Dendritic cell treated with granulocyte-macrophage colony-stimulating factor and Interleukin-4, amounts not matched to agents 40 ng/mL and 50 ng/mL, for 4 days (primary cell): ENCODE measurements around the gene VPS37D.
"Not testable (repeated sequence)": the region's sequence is repeated elsewhere in the genome, so short reads cannot be mapped to it uniquely, and the experiment has no call there.

Experiments
- H3K27ac Mint-ChIP-seq: one replicate; pipeline ENCODE4 v1.8.0; 2022; ENCODE audit warnings: mild to moderate bottlenecking, mixed read lengths
- H3K27me3 Mint-ChIP-seq: one replicate; pipeline ENCODE4 v1.8.0; 2022; ENCODE audit warnings: mild to moderate bottlenecking, mixed read lengths
- H3K36me3 Mint-ChIP-seq: one replicate; pipeline ENCODE4 v1.8.0; 2022; ENCODE audit warnings: low read depth, mixed read lengths
- H3K4me1 Mint-ChIP-seq: one replicate; pipeline ENCODE4 v1.8.0; 2022; ENCODE audit warnings: low read depth, mixed read lengths
- H3K4me3 Mint-ChIP-seq: one replicate; pipeline ENCODE4 v1.8.0; 2022; ENCODE audit warnings: mild to moderate bottlenecking, moderate library complexity, mixed read lengths
- H3K9me3 Mint-ChIP-seq: one replicate; pipeline ENCODE4 v1.8.0; 2022; ENCODE audit warnings: mixed read lengths
- intact Hi-C: fragments of 100-400 bp; cut with micrococcal nuclease; formaldehyde crosslinking; loops from one replicate; pipeline ENCODE4 v1.15.0; 2022

Gene VPS37D

DNA sequence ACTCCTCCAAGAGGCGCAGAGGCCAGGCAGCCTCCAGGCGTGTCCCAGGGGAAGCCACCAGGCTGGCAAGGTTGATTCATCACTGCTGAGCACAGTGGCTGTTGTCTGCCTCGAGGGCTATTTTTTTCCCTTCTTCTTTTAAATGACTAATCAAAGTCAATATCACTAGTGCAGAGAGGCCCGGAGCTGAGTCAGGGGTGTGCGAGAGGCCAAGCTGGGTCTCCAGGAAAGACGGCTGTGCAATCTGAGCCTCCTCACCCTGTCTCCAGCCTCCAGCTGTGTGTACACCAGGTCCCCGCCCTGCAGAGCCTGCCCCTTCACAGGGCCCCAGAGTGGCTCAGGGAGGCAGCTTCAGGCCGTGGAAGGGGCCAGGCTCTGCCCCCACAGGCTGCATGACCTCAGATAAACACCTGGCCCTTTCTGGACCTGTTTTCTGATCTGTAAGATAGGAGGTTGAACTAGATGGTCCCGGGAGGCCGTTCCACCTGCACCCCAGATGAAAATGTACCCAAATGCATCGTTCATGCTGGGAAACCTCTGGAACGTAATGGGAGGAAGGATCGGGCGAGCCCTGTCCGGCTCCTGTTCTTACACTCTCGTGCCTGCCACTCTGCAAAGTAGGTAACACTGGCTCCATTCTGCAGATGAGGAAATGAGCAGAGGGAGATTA lies 48.2 kb downstream of the VPS37D start:
- H3K4me3 Mint-ChIP-seq: no peak overlapping the region
- peaks cover 90% of the 10 kb centered on the region for H3K27me3 Mint-ChIP-seq
- H3K36me3 Mint-ChIP-seq: no peaks in the 10 kb centered on the region
- peaks cover 50% of the 10 kb centered on the region for H3K4me1 Mint-ChIP-seq
- no peaks in the 10 kb centered on the region for H3K9me3 Mint-ChIP-seq
- intact Hi-C loops: loop anchor here (5.0 kb wide), 1 partner anchor 48 kb away; the partner anchor contains the start of gene VPS37D
- no peak overlapping the region for H3K27ac Mint-ChIP-seq

- peaks cover 90% of the 10 kb centered on the region for H3K27me3 Mint-ChIP-seq
- H3K36me3 Mint-ChIP-seq: no peaks in the 10 kb centered on the region
- H3K4me1 Mint-ChIP-seq: peaks cover 50% of the 10 kb centered on the region
- intact Hi-C loops: loop anchor here (5.0 kb wide), 1 partner anchor 49 kb away; the partner anchor contains the start of gene VPS37D
- H3K4me3 Mint-ChIP-seq: no peak overlapping the region
- H3K9me3 Mint-ChIP-seq: no peaks in the 10 kb centered on the region
- H3K27ac Mint-ChIP-seq: no peak overlapping the region
These were observed 48.8 kb downstream of the VPS37D start for GRCh38 chr7:73716318-73716890.

DNA sequence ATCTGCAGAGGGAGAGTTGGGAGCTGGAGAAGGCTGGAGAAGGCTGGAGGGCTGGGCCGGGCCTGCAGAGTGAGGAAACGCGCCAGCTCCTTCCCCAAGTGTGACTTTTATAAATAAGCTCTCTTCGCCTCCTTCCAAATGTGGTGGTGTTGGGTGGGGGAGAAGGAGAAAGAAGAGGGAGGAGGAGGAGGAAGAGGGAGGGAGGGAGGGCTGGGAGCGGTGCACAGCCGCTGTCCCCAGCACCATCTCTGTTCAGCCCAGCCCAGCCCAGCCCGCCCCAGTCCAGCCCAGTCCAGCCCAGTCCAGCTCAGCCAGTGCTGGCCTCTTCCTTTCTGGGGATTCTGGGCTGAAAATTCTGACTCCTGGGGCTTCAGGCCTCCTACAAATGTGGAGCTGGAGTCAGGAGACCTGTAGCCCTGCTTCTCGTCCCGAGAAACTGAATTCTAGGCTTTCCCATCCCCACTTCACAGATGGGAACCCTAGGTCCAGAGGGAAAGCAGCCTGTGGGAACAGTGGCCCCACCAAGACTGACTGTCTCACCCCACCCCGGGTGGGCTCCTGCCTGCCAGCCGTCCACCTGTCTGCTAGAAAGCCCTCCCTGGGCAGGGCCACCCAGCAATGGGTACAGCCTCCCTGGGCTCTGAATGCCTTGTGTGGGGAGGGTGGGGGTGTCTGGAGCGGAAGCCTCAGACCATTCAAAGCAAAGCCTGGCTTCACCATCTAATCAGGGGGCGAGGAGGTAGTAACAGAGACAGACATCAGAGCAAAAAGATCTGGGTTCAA lies 49.6 kb downstream of the VPS37D start:
- intact Hi-C loops: loop anchor here (5.0 kb wide), 1 partner anchor 50 kb away; the partner anchor contains the start of gene VPS37D
- peaks cover 89% of the 10 kb centered on the region for H3K27me3 Mint-ChIP-seq
- H3K27ac Mint-ChIP-seq: no peak overlapping the region
- peaks cover 50% of the 10 kb centered on the region for H3K4me1 Mint-ChIP-seq
- H3K9me3 Mint-ChIP-seq: no peaks in the 10 kb centered on the region
- no peak overlapping the region for H3K4me3 Mint-ChIP-seq
- no peaks in the 10 kb centered on the region for H3K36me3 Mint-ChIP-seq

- no peaks in the 10 kb centered on the region for H3K36me3 Mint-ChIP-seq
- intact Hi-C loops: loop anchor here (5.0 kb wide), 1 partner anchor 51 kb away; the partner anchor contains the start of gene VPS37D
- no peak overlapping the region for H3K27ac Mint-ChIP-seq
- H3K4me3 Mint-ChIP-seq: peak overlapping the region; percentile 17
- H3K4me1 Mint-ChIP-seq: peaks cover 43% of the 10 kb centered on the region
- H3K27me3 Mint-ChIP-seq: peaks cover 89% of the 10 kb centered on the region
- H3K9me3 Mint-ChIP-seq: no peaks in the 10 kb centered on the region
These were observed 50.4 kb downstream of the VPS37D start for GRCh38 chr7:73717991-73718405.

- Mint-ChIP-seq H3K4me3 (peak overlapping the region; percentile 52), H3K36me3 (no peaks in the 10 kb centered on the region), H3K27ac (no peak overlapping the region), H3K27me3 (peaks cover 88% of the 10 kb centered on the region), H3K9me3 (no peaks in the 10 kb centered on the region), H3K4me1 (peaks cover 41% of the 10 kb centered on the region)
- intact Hi-C loops: loop anchor here (5.0 kb wide), 1 partner anchor 51 kb away; the partner anchor contains the start of gene VPS37D
These were observed 50.8 kb downstream of the VPS37D start for GRCh38 chr7:73718438-73718881.

- Mint-ChIP-seq H3K9me3 (no peaks in the 10 kb centered on the region), H3K4me1 (peaks cover 41% of the 10 kb centered on the region), H3K27me3 (peaks cover 85% of the 10 kb centered on the region), H3K4me3 (peak within 1 kb of the TSS; percentile 73), H3K27ac (no peak within 1 kb of the TSS), H3K36me3 (no peaks in the 10 kb centered on the region)
- intact Hi-C loops: loop anchor here (1.0 to 5.0 kb wide), 2 partner anchors 36 to 52 kb away; partner anchors contain the start of genes BUD23, DNAJC30 and VPS37D
These were observed 51.5 kb downstream of the VPS37D start, which contains the start of gene STX1A for GRCh38 chr7:73718905-73719805. Gene STX1A, minus strand, starts transcription at chr7:73719669. Its CDS starts 38 bp downstream, at chr7:73719631.

DNA sequence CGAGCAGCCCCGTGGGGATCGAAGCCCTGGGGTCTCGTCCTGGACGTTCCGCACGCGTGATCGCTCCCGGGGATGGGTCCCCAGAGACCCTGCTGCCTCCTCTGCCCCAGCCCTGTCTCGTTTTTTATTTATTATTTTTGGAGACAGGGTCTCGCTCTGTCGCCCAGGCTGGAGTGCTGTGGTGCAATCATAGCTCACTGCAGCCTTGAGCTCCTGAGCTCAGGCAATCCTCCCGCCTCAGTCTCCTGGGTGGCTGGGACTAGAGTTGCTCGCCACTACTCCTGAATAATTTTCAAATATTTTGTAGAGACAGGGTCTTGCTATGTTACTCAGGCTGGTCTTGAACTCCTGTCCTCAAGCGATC lies 52.2 kb downstream of the VPS37D start:
- Mint-ChIP-seq H3K9me3 (no peaks in the 10 kb centered on the region), H3K27ac (no peak overlapping the region), H3K4me3 (peak overlapping the region; percentile 58), H3K36me3 (no peaks in the 10 kb centered on the region), H3K4me1 (peaks cover 41% of the 10 kb centered on the region), H3K27me3 (peaks cover 85% of the 10 kb centered on the region)
- intact Hi-C loops: loop anchor here (1.0 to 5.0 kb wide), 2 partner anchors 36 to 52 kb away; partner anchors contain the start of genes BUD23, DNAJC30 and VPS37D

GRCh38 chr7:73720443-73720842 lies 52.8 kb downstream of the VPS37D start:
- peaks cover 38% of the 10 kb centered on the region for H3K4me1 Mint-ChIP-seq
- H3K27me3 Mint-ChIP-seq: peaks cover 86% of the 10 kb centered on the region
- H3K27ac Mint-ChIP-seq, H3K36me3 Mint-ChIP-seq, intact Hi-C loops, H3K9me3 Mint-ChIP-seq: not testable (repeated sequence)
- peak overlapping the region; percentile 58 for H3K4me3 Mint-ChIP-seq

GRCh38 chr7:73721377-73721817 lies 53.8 kb downstream of the VPS37D start:
- peaks cover 77% of the 10 kb centered on the region for H3K27me3 Mint-ChIP-seq
- peaks cover 29% of the 10 kb centered on the region for H3K4me1 Mint-ChIP-seq
- H3K9me3 Mint-ChIP-seq: no peaks in the 10 kb centered on the region
- H3K36me3 Mint-ChIP-seq: no peaks in the 10 kb centered on the region
- H3K27ac Mint-ChIP-seq: no peak overlapping the region
- no peak overlapping the region for H3K4me3 Mint-ChIP-seq
- intact Hi-C loops: no loop called here
